GM19025 (cell line): Measurements from ENCODE around the gene MMP2.

Source experiments
- ATAC-seq: cut with Tn5 transposase; IDR thresholded peaks from one replicate; pipeline ENCODE4 v1.9.1; 2021; ENCODE audit warnings: mild to moderate bottlenecking, low read depth, moderate library complexity; ENCODE audit not compliant: unreplicated experiment

Gene MMP2

GRCh38 chr16:55468352-55468990 is 10.5 kb upstream of the MMP2 start:
- ATAC-seq = no peak

- ATAC-seq = no peak
Observed at GRCh38 chr16:55469821-55470532, 9.0 kb upstream of the MMP2 start.

GRCh38 chr16:55470533-55471371 is 8.2 kb upstream of the MMP2 start:
- no peak for ATAC-seq

GRCh38 chr16:55471448-55472097 is 7.4 kb upstream of the MMP2 start:
- no peak for ATAC-seq

GRCh38 chr16:55473587-55473986 is 5.4 kb upstream of the MMP2 start:
- ATAC-seq = no peak

GRCh38 chr16:55474821-55475220 is 4.2 kb upstream of the MMP2 start:
- ATAC-seq = no peak

GRCh38 chr16:55475919-55476318 is 3.1 kb upstream of the MMP2 start:
- ATAC-seq = no peak

- no peak for ATAC-seq
Observed at GRCh38 chr16:55476625-55477533, 2.1 kb upstream of the MMP2 start.

GRCh38 chr16:55477736-55478135 is 1.3 kb upstream of the MMP2 start:
- no peak for ATAC-seq

- ATAC-seq = no peak
Observed at GRCh38 chr16:55479430-55480140, 587 bp downstream of the MMP2 start.

GRCh38 chr16:55480228-55480655 is 1.2 kb downstream of the MMP2 start:
- ATAC-seq = no peak

- no peak for ATAC-seq
Observed at GRCh38 chr16:55481023-55481422, 2.0 kb downstream of the MMP2 start.

- ATAC-seq = no peak
Observed at GRCh38 chr16:55482056-55482455, 3.1 kb downstream of the MMP2 start.

GRCh38 chr16:55487048-55487803 is 8.2 kb downstream of the MMP2 start:
- ATAC-seq = no peak

- no peak for ATAC-seq
Observed at GRCh38 chr16:55488306-55488705, 9.3 kb downstream of the MMP2 start.

- ATAC-seq = no peak
Observed at GRCh38 chr16:55489119-55489955, 10.3 kb downstream of the MMP2 start.

- ATAC-seq = no peak
Observed at GRCh38 chr16:55489956-55490265, 10.9 kb downstream of the MMP2 start.

- ATAC-seq = no peak
Observed at GRCh38 chr16:55490301-55490700, 11.3 kb downstream of the MMP2 start.
